GM12873 (cell line): ENCODE results near the gene TRPV3.

Experiments used
- CTCF ChIP-seq: IDR thresholded peaks from 2 replicates; pipeline ENCODE4 v1.5.1; 2012; ENCODE audit warnings: low read depth, mild to moderate bottlenecking, moderate library complexity, low read length, control low read depth; ENCODE audit not compliant: insufficient read depth; ENCODE audit errors: missing control alignments

The TRPV3 gene

GRCh38 chr17:3475812-3476610 is 81.6 kb downstream of the TRPV3 start, which contains the start of gene ASPA:
TSS of gene ASPA (plus strand) at chr17:3475997. CDS start at chr17:3476160, 163 bp downstream.
- no peak for TF ChIP-seq CTCF

- TF ChIP-seq CTCF, result no peak
These were observed 82.3 kb downstream of the TRPV3 start for GRCh38 chr17:3475251-3475685.

DNA sequence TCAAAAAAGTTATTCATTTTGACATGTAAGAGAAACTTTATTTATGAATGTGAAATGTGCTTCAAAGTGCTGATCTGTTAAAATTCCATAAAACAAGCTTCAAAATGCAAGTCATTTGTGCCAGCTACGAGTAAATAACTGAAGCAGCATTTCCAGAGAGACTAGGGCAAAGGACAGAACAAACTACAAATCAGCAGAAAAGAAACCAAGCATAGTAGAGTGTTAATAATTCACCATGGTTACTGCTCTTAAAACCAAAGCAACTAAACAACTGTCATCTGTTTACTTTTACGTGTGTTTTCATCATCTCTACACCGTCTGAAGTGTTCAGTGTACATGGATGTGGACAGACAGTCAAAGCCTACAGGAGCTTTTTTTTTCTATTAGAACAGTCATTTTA is 83.4 kb downstream of the TRPV3 start:
- no peak for TF ChIP-seq CTCF

DNA sequence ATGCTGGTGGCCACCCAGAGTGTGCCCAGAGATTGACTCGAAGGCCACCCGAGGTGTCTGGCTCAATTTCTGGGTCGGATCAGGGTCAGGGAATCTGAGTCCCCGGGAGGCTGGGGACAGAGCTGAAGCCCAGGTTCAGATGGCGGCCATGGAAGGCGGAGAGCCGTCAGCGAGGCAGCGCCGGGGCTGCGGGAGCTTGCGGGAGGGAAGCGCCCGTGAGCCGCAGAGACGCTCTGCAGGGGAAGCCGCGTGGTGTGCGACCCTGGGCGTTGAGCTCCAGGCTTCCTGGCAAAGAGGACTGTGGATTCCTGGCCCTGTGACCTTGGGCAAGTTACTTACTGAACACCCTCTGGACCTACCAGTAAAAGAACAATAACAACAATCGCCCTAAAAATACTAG is 85.5 kb downstream of the TRPV3 start:
- no peak for TF ChIP-seq CTCF

DNA sequence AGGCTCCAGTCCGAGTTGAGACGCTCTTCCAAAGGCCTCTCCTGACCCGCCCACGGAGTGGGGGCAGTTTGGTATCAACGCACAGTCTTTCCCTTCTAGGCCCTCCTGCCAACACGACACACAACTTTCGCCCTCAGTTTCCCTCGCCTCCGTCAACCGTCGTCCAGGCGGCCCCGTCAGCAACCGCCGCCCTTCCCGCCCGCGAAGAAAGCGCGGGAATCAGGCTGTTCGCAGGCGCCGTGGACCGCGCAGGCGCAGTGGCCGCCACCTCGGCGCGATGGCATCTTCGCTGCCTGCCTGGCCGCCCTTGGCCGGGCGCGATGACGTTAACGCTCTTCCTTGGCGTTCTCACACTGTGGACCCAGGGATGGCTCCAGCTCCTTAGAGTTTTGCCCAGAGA is 86.0 kb downstream of the TRPV3 start, which contains the start of gene SPATA22:
Gene SPATA22 (minus strand): TSS at position 221 of the 400 bp plus-strand sequence. CDS start 2,494 bp downstream, outside the sequence.
- TF ChIP-seq CTCF, result no peak

- no peak for TF ChIP-seq CTCF
These were observed 88.1 kb downstream of the TRPV3 start for GRCh38 chr17:3469529-3469928.
